Activated CD8-positive, alpha-beta memory T cell treated with anti-CD3 and anti-CD28 coated beads, Interleukin-2, amount 50 U/mL, for 48 hours (primary cell): ENCODE data around the gene CLK1.

Source experiments
- DNase-seq: peaks from one replicate; pipeline ENCODE4 v3.0.0-alpha.2; 2020

Gene CLK1

GRCh38 chr2:200810252-200810997 is 54.0 kb downstream of the CLK1 start:
- DNase-seq = no peak

- DNase-seq = no peak
Measured at GRCh38 chr2:200809506-200810251, 54.8 kb downstream of the CLK1 start.
